Iris pigment epithelial cell (primary cell): ENCODE measurements around the gene ADGRL3.
A peak's percentile ranks its signal among the peaks of the same experiment; 100 is the strongest.
"Not testable (repeated sequence)": the region's sequence is repeated elsewhere in the genome, so short reads cannot be mapped to it uniquely, and the experiment has no call there.

Experiments used
- DNase-seq: peaks from one replicate; pipeline ENCODE4 v3.0.0-alpha.2; 2011; ENCODE audit warnings: low read depth

Gene ADGRL3

DNA sequence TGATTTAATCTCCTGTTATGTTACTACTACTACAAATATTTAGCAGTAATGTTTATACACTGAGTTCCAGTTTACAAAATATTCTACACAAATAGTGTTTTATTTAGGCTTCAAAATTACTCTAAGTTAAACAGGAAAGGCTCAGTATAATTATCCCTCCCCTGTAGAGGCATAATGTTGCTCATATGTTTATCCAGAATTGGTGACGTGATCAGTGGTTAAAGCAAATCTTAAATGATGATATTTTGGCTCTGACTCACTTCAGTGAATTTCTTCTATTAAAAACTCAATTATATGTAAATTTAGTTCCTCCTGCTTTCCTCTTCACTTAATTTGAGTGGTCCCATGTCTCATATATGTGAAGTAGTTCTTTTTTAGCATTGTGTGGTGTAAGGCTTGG is 438.5 kb downstream of the ADGRL3 start:
- DNase-seq: peak; percentile 34

- DNase-seq: not testable (repeated sequence)
These were observed 446.7 kb downstream of the ADGRL3 start for GRCh38 chr4:61646746-61647350.

DNA sequence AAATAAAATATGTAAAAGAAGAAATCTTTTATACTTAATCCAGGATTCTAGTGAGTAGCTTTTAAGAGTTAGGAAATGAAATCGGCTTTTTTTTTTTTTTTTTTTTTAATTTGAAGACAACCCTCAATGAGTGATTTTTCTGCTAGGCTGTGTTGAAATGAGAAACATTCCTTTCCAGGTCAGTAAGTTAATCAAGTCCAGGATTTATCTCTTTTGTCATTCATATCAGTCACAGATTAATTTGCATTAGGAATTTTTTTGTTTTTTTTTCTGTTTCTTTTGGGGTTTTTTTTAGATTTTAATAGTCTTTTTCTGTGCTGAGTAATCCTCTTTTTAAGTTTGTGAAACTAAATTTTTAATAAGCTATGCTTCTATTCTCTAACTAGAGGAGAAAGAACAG is 448.1 kb downstream of the ADGRL3 start:
- DNase-seq: no peak

DNA sequence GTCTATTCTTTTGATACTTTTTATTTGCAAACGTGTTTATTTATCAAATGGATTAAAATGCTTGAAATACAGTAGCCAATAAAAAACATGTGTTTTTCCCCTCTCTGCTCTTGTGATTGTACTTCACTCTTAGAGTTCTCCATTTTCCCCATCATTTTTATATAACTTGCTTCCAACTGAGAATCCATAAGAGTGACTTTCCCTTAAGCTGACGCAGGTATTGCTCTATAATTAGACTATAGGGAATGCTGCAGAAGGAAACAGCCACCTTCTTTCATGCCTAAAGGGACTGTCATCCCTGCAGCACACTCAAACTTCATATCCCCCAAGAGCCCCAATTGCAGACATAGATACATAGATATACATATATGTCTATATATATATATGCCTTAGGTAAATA is 456.9 kb downstream of the ADGRL3 start:
- no peak for DNase-seq

- no peak for DNase-seq
These were observed 461.8 kb downstream of the ADGRL3 start for GRCh38 chr4:61661960-61662359.

DNA sequence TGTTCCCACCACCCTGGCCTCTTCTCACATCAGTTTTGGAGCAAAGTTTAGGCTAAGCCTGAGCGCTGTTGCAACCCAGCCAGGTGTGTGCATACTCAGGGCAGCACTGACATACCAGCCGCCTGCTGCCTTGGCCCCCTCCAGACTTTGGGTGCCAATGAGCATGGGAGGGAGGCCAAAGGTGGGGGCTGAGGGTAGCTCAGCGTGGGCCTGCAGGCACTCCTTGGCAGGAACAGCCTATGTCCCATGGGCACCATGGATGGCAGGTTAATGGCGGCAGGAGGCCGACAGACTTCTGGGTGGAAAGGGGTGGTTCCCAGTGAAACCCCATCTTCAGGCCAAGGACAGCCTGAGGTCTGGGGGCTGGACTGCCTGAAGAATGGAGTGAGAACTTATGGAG is 462.2 kb downstream of the ADGRL3 start:
- no peak for DNase-seq

- DNase-seq: no peak
These were observed 463.2 kb downstream of the ADGRL3 start for GRCh38 chr4:61663310-61663709.

GRCh38 chr4:61665649-61666048 is 465.5 kb downstream of the ADGRL3 start:
- DNase-seq: no peak

- peak; percentile 4 for DNase-seq
These were observed 466.1 kb downstream of the ADGRL3 start for GRCh38 chr4:61666244-61666643.

- no peak for DNase-seq
These were observed 471.5 kb downstream of the ADGRL3 start for GRCh38 chr4:61671599-61671998.

DNA sequence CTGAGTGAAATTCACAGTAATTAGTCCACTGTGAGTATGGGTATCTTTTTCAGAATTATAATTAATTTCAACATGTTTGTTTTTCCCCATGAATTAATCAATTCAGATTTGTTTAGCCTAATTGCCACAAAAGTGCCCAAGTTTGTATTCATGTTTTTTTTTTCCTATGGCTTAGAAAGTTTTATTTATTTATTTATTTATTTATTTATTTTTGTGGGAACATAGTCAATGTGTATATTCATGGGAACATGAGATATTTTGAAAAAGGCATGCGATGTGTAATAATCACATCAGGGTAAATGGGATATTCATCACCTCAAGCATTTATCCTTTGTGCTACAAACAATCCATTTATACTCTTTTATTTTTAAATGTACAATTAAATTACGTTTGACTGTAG is 475.3 kb downstream of the ADGRL3 start:
- DNase-seq: no peak

GRCh38 chr4:61678297-61678696 is 478.2 kb downstream of the ADGRL3 start:
- no peak for DNase-seq

DNA sequence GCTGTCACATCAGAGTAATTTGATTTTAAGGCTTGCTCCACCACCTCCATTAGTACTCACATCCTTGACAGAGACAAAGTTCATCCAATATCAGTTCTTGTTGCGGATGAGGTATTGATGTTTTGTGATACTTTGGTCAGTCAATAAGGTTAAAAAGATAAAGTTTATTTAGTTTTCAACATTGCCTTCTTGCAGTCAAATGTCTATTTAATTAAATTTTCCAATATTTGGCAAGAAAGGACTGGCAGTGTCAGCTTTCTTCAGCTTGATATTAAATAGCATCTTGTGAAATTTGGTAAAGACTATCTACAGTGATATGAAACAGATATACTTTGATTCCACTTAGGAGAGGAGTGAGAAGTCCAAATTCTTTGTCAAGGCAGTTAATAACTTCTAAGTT is 493.4 kb downstream of the ADGRL3 start:
- no peak for DNase-seq

GRCh38 chr4:61714387-61714911 is 514.3 kb downstream of the ADGRL3 start:
- DNase-seq: no peak

GRCh38 chr4:61716426-61716825 is 516.3 kb downstream of the ADGRL3 start:
- DNase-seq: no peak

- no peak for DNase-seq
These were observed 523.4 kb downstream of the ADGRL3 start for GRCh38 chr4:61723492-61723891.

DNA sequence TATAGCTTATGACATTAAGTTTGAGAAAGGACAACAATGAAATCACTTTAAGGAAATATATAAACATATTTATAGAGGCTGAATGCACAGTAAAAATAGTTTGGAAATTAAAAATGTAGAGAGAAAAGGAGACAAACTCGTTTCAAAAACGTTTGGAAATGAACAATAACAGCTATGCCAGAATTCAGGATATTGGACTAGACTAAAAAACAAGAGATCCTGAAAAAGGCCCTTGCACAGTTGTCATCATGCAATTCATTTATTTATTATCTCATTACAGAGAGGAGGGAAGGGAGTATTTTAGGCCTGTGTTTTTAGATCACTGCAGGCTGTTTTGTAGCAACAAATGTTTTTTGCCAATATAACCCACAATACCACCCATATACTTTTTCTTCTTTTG is 527.2 kb downstream of the ADGRL3 start:
- no peak for DNase-seq

DNA sequence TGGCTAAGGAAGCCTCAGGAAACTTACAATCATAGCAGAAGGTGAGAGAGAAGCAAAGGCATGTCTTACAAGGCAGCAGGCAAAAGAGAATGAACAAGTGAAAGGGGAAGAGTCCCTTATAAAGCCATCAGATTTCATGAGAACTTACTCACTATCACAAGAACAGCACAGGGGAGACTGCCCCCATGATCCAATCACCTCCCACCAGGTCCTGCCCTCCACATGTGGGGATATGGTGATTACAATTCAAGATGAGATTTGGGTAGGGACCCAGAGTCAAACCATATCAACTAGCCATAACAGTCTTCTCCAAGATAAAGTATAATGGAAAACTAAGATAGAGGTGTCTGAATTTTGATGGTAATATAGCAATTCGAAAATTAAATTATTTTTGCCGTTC is 534.3 kb downstream of the ADGRL3 start:
- DNase-seq: no peak

DNA sequence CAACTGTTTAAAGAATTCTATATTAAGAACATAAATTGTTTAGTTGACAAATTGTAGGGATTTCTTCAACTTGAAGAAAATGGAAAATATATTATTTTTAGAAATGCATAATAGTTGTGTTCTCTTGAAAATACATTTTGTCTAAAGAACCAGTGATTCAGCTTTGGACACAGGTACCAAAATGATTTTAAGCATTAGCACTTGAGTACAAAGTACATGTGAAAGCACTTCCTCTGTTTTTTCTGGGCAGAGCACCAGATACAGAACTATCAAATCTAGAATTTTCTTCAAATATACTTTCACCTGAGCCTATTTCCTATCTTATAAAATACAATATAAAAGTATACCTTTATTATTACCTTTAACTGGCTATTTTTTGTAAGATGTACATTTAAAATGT is 539.8 kb downstream of the ADGRL3 start:
- DNase-seq: no peak

DNA sequence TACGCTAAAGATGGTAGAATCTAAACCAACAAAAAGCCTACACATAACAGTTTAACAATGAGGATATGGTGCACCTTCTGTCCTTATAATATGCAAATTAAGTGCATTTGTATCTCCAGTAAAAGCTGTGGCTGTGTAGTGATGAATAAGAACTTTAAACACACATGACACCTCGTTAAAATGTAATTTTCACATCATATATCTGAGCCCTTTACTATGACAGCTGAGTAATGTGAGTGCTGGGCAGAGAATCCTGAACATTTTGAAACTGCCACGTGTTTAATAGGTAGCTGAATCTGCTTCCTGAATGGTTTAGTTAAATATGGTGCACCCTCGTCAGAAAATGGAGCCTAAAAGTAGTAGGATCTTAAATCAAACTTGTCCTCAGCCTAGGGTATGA is 540.8 kb downstream of the ADGRL3 start:
- no peak for DNase-seq

- DNase-seq: no peak
These were observed 541.4 kb downstream of the ADGRL3 start for GRCh38 chr4:61741327-61742096.

DNA sequence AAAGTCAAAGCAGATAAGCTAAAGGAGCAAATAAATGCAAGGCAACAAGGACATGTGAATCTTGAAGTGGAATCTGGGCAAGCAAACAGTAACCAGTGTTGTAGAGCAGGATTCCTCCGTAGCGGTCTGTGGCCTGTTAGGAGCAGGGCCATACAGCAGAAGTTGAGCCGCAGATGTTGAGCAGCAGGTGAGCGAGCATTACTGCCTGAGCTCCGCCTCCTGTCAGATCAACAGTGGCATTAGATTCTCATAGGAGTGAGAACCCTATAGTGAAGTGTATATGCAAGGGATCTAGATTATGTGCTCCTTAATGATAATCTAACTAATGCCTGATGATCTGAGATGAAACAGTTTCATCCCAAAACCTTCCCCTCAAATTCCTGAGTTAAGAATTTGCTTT is 550.7 kb downstream of the ADGRL3 start:
- DNase-seq: no peak

DNA sequence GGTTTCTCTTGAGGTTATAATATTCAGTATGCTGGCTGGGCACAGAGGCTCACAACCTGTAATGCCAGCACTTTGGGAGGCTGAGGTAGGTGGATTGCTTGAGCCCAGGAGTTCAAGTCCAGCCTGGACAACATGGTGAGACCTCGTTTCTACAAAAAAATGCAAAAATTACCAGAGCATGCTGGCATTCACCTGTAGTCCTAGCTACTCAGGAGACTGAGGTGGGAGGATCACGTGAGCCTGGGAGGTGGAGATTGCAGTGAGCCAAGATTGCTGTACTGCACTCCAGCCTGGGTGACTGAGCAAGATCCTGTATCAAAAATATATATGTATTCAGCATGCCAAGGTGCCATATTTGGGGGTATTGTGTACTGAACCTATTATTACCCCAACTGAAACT is 552.5 kb downstream of the ADGRL3 start:
- no peak for DNase-seq

- no peak for DNase-seq
These were observed 553.6 kb downstream of the ADGRL3 start for GRCh38 chr4:61753739-61754138.
